Measurements from ENCODE around the gene CYP27C1. TPM values are rescaled to one million over a fixed set of nuclear protein-coding genes. Genes with fewer than 3 reads are reported as not detected.

Gene CYP27C1
- total and polyA plus RNA-seq, 9 of the 15 experiments (the other 6 are each of a cell fraction or from before 2014, with no cell fraction given): not detected

GRCh38 chr2:127193967-127194280 lies 26.2 kb downstream of the CYP27C1 start:
- in situ Hi-C loops (cut with MboI): no loop called here
- 13% methylated on average over 5 of the region's 5 CpGs for WGBS (ENCODE audit: insufficient coverage, low coverage, missing lambda C conversion rate)
- Histone ChIP-seq H3K4me2 (ENCODE audit: insufficient read depth, low read length) (no peak overlapping the region), H3K9me3 (replicated peaks; ENCODE audit: control insufficient read depth, insufficient read depth, low read depth, low read length) (no peaks in the 10 kb centered on the region), H3K9ac (ENCODE audit: insufficient read depth in 1 of 2, low read depth in 2 of 2, low read length in 2 of 2) (no peak overlapping the region), H3K9me1 (ENCODE audit: control insufficient read depth, insufficient read depth, low read length) (no peaks in the 10 kb centered on the region), H3K4me3 (no peak overlapping the region), H2AFZ (ENCODE audit: low read depth, low read length) (no peak overlapping the region), H3K4me1 (replicated peaks in 1 of 2; ENCODE audit: control insufficient read depth in 2 of 2, insufficient read depth in 2 of 2, low read length in 2 of 2) (peaks cover 0 to 10% of the 10 kb centered on the region in 2 experiments; a peak in 2 of 5 replicates), H3K36me3 (ENCODE audit: control insufficient read depth, insufficient read depth, low read length) (no peaks in the 10 kb centered on the region), H4K20me1 (replicated peaks; ENCODE audit: control insufficient read depth, insufficient read depth, low read length) (no peaks in the 10 kb centered on the region), H3K27ac (ENCODE audit: extremely low read depth, low read depth, low read length) (no peak overlapping the region), H3K27me3 (ENCODE audit: control insufficient read depth in 2 of 2, insufficient read depth in 2 of 2, low read length in 2 of 2) (peaks cover 36 to 52% of the 10 kb centered on the region in 2 experiments), H3K79me2 (ENCODE audit: control insufficient read depth, insufficient read depth, low read length) (no peaks in the 10 kb centered on the region)
- CTCF ChIA-PET (ENCODE audit: low intra/inter-chr PET ratio): no interaction called here
- DNase-seq (ENCODE audit: extremely low read depth in 1 of 4, low spot score in 3 of 4) (no peak), FAIRE-seq (no peak), ATAC-seq (no peak)
- POLR2A ChIA-PET: no interaction called here
- intact Hi-C loops (cut with micrococcal nuclease): loop anchor here (10.0 kb wide), 1 partner anchor 131 kb away; no protein-coding TSS in a partner anchor
- BruUV-seq (replicated peaks): no TSS peak
- TF ChIP-seq XRCC4 (IDR thresholded peaks at IDR 0.05; ENCODE audit: extremely low read depth, insufficient read depth, insufficient read length) (no peak), RBM39 (optimal IDR thresholded peaks at IDR 0.05; ENCODE audit: low read depth, low read length) (no peak), ZFP91 (CRISPR knock-in tag; IDR thresholded peaks at IDR 0.05) (no peak), ARID1B (IDR thresholded peaks at IDR 0.05) (no peak), ZBTB7A (IDR thresholded peaks at IDR 0.05; ENCODE audit: borderline replicate concordance, control insufficient read depth, low read depth, low read length) (no peak), ARHGAP35 (IDR thresholded peaks at IDR 0.05; ENCODE audit: partially characterized antibody) (no peak)
